H1 (cell line): ENCODE measurements around the gene PAX3. TPM values are rescaled to one million over a fixed set of nuclear protein-coding genes. Genes with fewer than 3 reads are reported as not detected.

Experiments used
- ATF3 ChIP-seq: IDR thresholded peaks from 2 replicates; pipeline ENCODE4 v1.6.1; 2011; ENCODE audit warnings: low read depth, mild to moderate bottlenecking, low read length; ENCODE audit not compliant: insufficient read depth
- CHD7 ChIP-seq: fragments of 300-600 bp; sonication (generic); IDR thresholded peaks from 2 replicates; pipeline ENCODE4 v1.7.1; 2012; ENCODE audit warnings: low read length, moderate library complexity, mild to moderate bottlenecking, inconsistent platforms; ENCODE audit not compliant: insufficient replicate concordance
- KDM5A ChIP-seq: fragments of 200-600 bp; IDR thresholded peaks from 2 replicates; pipeline ENCODE4 v1.7.1; 2012; ENCODE audit warnings: mild to moderate bottlenecking, low read length, inconsistent platforms, mixed read lengths
- NANOG ChIP-seq: IDR thresholded peaks from 2 replicates; pipeline ENCODE4 v1.6.1; 2011; ENCODE audit warnings: low read length, low read depth, mild to moderate bottlenecking, inconsistent platforms; ENCODE audit not compliant: insufficient read depth, poor library complexity, severe bottlenecking
- POU5F1 ChIP-seq: IDR thresholded peaks from 2 replicates; pipeline ENCODE4 v1.6.1; 2011; ENCODE audit warnings: low read depth, mild to moderate bottlenecking, low read length, moderate library complexity
- SIN3A ChIP-seq, 2 experiments: IDR thresholded peaks in 1 of 2; conservative IDR thresholded peaks in 1 of 2; 2 replicates each; pipeline ENCODE4 v1.6.1; 2011 to 2012; ENCODE audit warnings: low read length in 2 of 2, improper control_type of control experiment in 1 of 2, low read depth in 1 of 2, mild to moderate bottlenecking in 1 of 2
- TBP ChIP-seq: IDR thresholded peaks from 2 replicates; pipeline ENCODE4 v1.6.1; 2011; ENCODE audit warnings: low read depth, low read length, improper control_type of control experiment
- TCF12 ChIP-seq: IDR thresholded peaks from 2 replicates; pipeline ENCODE4 v1.6.1; 2011; ENCODE audit warnings: low read depth, mild to moderate bottlenecking, low read length
- ZNF274 ChIP-seq: IDR thresholded peaks from 2 replicates; pipeline ENCODE4 v1.7.0; 2012; ENCODE audit warnings: low read length, borderline replicate concordance; ENCODE audit errors: extremely low read depth
- polyA plus RNA-seq, 7 experiments: library from polyadenylated mRNA; depleted of rRNA in 3 of 7; stranded (reverse) in 5 of 7; unstranded in 2 of 7; fragments of >200 nt in 5 of 7; fragments of 200-250 nt in 2 of 7; gene quantifications; 1 replicate in 5 of 7; 2 replicates in 1 of 7; 4 replicates in 1 of 7; pipeline versions ENCODE4 v1.2.1 to v1.2.3, GENCODE V29; 2011 to 2013; ENCODE audit warnings: missing spikeins in 2 of 7, mixed read lengths in 2 of 7
- total RNA-seq: library from RNA; stranded (reverse); fragmentation: NEBNext Ultra II Directional; extraction: Animal tissue kit (Norgen Biotek cat#: 25700); gene quantifications from 2 replicates; pipeline ENCODE4 v1.2.1, GENCODE V29; 2021

PAX3 gene
- total and polyA plus RNA-seq, 2 of the 8 experiments (the other 6 are each of a cell fraction or from before 2014, with no cell fraction given), result 0.33 TPM; not detected in 1

- TF ChIP-seq ZNF274, result no peak
- TF ChIP-seq POU5F1, result no peak
- TF ChIP-seq ATF3, result no peak
- TF ChIP-seq TCF12, result no peak
- no peak for TF ChIP-seq KDM5A
- no peak for TF ChIP-seq NANOG
- no peak for TF ChIP-seq SIN3A (conservative IDR thresholded peaks at IDR 0.05 in 1 of 2, IDR thresholded peaks at IDR 0.05 in 1 of 2; ENCODE audit: low read depth in 1 of 2, low read length in 2 of 2)
- no peak for TF ChIP-seq CHD7
- no peak for TF ChIP-seq TBP
These were observed 7.0 kb upstream of the PAX3 start (continued) for GRCh38 chr2:222305516-222306392.
